Measurements from ENCODE around the gene RILPL2. TPM values are rescaled to one million over a fixed set of nuclear protein-coding genes. Genes with fewer than 3 reads are reported as not detected.

RILPL2 gene
- total and polyA plus RNA-seq, 9 of the 15 experiments (the other 6 are each of a cell fraction or from before 2014, with no cell fraction given), result 0.61 to 5.8 (median 4.3) TPM

- TF ChIP-seq MGA (IDR thresholded peaks at IDR 0.05) (no peak), KDM2B (CRISPR knock-in tag; IDR thresholded peaks at IDR 0.05) (no peak), SREBF1 (IDR thresholded peaks at IDR 0.05; ENCODE audit: borderline replicate concordance, low read depth, low read length) (no peak), MXD1 (CRISPR knock-in tag; IDR thresholded peaks at IDR 0.05; ENCODE audit: borderline replicate concordance, poor library complexity, severe bottlenecking) (no peak), TFAP4 (CRISPR knock-in tag; IDR thresholded peaks at IDR 0.05; ENCODE audit: borderline replicate concordance) (no peak; the same call in 1 of the 2 replicates), GATA2 (CRISPR knock-in tag; IDR thresholded peaks at IDR 0.05) (no peak), SMARCA4 (IDR thresholded peaks at IDR 0.05) (no peak), TCF7 (IDR thresholded peaks at IDR 0.05; ENCODE audit: borderline replicate concordance) (no peak), ZNF449 (CRISPR knock-in tag; IDR thresholded peaks at IDR 0.05) (no peak), ZKSCAN8 (CRISPR knock-in tag; IDR thresholded peaks at IDR 0.05) (no peak)
Measured at GRCh38 chr12:123389560-123390351, 46.7 kb downstream of the RILPL2 start (continued).

Data from K562 (cell line).